AG09319 (cell line): ENCODE measurements around the gene RTP2.

Experiments
- DNase-seq: peaks from one replicate; pipeline ENCODE4 v3.0.0-alpha.2; 2010; ENCODE audit warnings: low read depth; ENCODE audit errors: extremely low read depth
- CTCF ChIP-seq: IDR thresholded peaks from 2 replicates; pipeline ENCODE4 v1.5.1; 2011; ENCODE audit warnings: low read depth, mild to moderate bottlenecking, inconsistent platforms, low read length, moderate library complexity

Gene RTP2

GRCh38 chr3:187721055-187721454 lies 18.7 kb upstream of the RTP2 start:
- no peak for DNase-seq
- TF ChIP-seq CTCF, result no peak

- DNase-seq, result no peak
- no peak for TF ChIP-seq CTCF
Measured at GRCh38 chr3:187720337-187720670, 17.9 kb upstream of the RTP2 start.

- no peak for DNase-seq
- no peak for TF ChIP-seq CTCF
Measured at GRCh38 chr3:187719628-187720336, 17.4 kb upstream of the RTP2 start.

GRCh38 chr3:187718802-187719201 lies 16.4 kb upstream of the RTP2 start:
- TF ChIP-seq CTCF, result no peak
- no peak for DNase-seq

GRCh38 chr3:187717572-187717971 lies 15.2 kb upstream of the RTP2 start:
- DNase-seq, result no peak
- TF ChIP-seq CTCF, result no peak

GRCh38 chr3:187714404-187714979 lies 12.1 kb upstream of the RTP2 start:
- DNase-seq, result no peak
- peak; percentile 96 for TF ChIP-seq CTCF

- DNase-seq, result no peak
- no peak for TF ChIP-seq CTCF
Measured at GRCh38 chr3:187713504-187713903, 11.1 kb upstream of the RTP2 start.
